Activated CD8-positive, alpha-beta memory T cell treated with anti-CD3 and anti-CD28 coated beads for 4 hours (primary cell): ENCODE data around the gene NOP9.

Experiments used
- DNase-seq, 2 donors: peaks; one replicate each; pipeline ENCODE4 v3.0.0-alpha.2; 2020; ENCODE audit warnings: low read depth in 2 of 2

Gene NOP9

DNA sequence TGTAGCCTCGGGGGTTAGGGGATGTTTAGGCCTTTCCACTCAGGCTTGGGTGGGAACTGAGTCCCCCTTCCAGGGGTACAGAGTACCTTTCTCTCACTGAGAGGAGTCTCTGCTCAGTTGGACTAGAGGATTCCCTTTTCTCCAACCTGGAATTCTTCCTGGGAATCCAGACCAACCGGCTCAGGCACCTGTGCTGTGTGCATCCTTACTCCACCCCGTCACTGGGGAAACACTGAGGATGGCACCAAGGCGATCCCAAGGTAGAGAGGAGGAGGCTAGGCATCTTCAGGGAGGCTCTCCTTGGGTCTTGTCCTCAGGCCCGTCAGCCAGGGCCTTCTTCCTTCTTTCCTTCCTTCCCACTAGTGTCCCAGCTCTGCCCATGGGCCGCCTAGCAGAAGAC lies 35.8 kb upstream of the NOP9 start:
- DNase-seq, result no peak

DNA sequence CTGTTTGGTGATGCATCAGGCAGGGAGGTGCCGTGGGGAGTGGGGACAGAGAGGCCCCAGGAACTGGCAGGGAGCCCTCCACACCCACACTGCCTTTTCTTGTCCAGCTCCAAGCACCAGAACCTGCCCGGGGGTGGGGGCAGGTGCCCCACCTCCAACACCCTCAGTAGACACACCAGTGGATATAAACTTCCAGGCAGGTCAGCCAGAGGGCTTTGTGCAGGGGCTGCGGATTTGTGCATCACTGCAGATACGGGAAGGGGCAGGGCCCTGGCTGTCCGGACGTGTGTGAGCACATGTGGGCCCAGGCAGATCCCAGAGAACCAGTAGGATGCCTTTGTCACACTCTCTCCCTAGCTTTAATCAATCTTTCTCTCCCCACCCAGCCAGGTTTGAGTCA lies 35.4 kb upstream of the NOP9 start:
- DNase-seq, result no peak

DNA sequence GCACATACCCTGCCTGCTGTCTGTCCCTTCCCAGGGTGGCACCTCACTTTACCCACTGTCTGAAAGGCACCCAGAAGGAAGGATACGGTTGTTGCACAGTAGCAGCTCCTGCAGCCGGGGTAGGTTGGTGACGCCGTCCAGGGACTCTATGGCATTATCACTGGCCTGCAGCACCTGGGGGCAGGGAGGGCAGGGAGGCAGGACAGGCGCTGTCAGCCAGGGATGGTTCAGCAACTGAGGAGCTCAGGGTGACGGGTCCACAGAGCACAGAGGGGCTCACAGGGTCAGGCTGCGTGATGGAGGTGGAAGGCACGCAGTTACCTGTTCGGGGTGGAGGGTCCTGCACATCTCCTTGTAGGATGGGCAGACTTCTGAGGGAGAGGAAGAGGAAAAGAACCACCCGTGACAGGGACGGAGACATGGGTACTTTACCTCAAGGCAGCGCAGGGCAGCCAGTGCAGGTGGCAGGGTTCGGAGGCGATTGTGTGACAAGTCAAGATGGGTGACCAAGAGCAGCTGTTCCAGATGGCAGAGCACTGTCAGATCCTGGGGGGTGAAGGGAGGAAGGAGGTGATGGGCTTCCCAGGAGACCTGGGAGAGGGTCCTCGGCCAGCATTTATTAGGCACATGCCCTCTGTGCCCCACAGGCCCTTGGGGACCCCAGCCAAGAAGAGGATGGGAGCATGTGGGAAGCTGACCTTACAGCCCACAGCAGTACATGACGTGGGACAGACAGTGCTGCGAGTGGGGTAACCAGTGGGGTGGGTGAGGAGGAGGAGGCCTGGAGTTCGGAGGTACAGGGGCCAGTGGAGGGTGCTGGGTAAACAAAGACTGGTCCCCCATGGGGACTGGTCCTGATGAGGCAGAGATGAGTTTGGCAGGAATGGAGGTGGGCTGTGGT lies 33.1 kb upstream of the NOP9 start:
- no peak for DNase-seq

DNA sequence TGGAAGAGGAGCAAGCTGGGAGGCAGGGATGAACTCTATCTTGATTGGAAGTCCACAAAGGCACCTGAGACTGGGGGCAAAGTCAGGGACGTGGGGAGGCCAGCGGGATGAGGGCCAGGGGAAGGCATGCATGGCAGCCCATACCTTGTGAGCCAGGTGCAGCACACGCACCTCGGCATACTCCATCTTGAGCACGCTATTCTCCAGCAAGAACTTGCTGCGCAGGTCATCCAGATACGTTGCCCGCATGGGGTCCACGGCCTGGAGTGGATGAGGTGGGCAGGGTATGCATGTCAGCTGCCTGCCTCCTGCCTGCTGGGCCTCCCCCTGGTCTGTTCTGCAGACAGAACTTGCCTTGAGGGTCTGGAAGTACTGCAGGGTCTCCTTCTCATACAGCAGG lies 32.1 kb upstream of the NOP9 start:
- no peak for DNase-seq

DNA sequence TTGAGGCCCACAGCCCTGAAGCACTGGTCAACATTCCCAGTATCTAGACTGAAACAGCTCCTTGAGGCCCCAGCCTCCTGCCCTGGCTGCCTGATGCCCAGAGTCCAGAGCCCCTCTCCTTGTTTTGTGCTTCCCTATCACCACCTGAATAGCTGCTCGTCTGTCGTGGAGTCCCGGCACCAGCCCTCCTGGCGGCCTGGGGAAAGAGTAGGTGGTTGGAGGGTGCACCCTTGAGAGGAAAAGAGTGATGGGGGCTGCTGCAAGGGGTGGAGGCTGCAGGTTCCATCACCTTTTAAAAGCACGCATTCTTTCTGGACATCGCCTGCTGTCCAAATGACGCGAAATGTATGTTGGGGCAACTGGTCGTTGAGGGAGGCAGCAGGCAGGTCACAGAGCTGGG lies 31.4 kb upstream of the NOP9 start:
- no peak for DNase-seq

DNA sequence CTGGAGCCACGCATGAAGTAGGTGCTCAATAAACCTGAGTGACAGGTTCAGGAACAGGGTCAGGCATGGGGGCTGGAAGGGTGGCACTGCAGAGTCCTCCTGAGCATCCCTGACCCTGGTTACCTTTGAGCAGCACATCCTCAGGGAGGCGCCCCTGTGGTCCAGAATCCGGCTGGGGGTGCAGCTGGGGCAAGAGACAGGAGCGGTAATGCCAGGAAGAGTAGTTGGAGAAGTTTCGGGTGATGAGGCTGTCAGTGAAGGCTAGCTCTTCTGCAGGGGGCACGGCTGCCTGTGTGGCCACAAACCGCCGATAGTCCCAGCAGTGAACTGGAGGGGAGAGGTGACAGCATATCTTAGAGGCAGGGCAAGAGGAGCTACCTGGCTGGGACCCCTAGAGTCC lies 30.3 kb upstream of the NOP9 start:
- no peak for DNase-seq

DNA sequence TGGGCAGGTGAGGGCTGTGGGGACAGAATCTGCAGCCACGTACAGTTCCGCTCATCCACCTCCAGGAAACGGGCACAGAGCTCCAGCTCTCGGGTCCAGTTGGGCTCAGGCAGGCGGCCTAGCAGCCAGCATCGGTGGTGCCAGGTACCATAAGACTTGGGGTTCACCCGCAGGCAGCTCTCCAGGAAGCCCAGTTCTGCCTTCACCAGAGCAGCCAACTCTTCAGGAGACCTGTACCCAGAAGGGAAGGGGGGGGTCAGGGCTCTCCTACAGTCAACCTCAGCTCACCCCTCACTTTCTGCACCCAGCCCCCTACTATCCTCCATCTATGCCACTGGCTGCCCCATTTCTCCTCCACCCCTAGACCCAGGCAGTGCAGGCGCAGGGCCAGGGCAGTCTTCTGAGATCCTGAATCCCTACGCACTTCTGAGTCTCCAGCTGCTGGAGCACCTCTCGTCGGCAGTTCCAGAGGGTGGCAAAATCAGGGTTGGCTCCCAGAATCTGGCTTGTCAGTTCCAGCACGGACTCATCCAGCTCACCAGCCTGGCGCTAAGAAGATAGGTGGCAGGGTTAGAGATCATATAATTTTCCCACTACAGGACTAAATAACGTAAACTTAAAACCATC lies 29.6 kb upstream of the NOP9 start:
- no peak for DNase-seq

DNA sequence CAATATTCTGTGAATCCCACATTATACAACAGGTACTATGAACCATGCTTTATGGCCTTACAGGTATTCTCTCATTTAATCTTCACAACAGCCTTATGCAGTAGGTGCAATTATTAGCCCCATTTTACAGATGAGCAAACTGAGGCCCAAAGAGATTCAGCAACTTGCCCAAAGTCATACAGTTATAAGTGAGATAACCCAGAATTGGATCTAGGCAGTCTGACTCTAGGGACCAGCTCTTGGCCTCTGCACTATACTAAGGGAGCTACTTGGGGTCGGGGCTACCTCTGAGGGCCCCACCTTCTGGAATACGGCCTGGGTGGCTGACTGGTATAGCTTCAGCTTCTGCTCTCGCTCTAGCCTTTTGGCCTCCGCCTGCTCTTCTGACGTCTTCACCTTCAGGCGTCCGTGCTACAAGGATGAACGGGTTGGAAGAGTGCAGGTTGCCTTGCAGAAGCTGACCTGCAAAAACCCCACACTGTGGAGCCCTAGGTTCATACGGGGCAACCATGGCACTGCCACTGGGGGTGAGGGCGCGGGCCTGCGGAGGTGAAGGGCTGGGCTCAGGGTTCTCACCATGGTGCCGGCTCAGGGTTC lies 29.0 kb upstream of the NOP9 start:
- DNase-seq, result no peak

DNA sequence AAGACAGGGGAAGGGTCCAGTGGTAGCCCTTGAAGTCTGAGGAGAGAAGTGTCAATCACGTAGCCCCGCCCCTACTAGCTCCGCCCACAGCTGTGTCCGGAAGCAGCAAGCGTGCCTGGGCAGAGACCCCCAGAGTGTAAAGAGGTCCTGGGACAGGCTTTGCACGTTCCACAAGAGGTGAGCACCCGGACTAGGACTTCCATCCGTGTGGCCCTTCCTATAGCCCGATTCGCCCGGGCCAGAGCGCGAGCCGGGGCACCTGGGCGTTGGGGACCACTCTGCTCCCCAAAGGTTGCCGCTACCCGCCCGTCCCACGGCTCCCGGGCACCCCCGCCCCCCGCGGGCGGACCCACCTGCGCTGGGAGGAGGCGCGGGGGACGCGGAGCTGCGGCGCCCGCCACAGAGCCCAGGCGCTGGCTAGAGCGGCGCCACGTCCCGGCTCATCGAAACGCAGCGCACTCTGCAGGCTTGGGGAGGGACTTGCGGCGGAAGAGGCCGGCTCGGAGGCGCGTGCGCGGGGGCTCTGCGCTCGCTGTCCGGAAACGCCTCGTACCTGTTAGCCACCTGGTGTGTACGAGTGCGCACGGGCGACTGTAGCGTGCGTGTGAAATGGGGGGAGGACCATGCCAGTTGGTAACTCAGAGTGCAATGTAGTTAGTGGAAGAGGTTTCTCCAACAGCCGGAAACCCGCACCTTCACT lies 28.4 kb upstream of the NOP9 start, which contains the start of gene RABGGTA:
RABGGTA (minus strand) TSS at position 464 of the 700 bp plus-strand sequence. CDS start 482 bp downstream, outside the sequence.
- DNase-seq, result peak; percentile 81 to 84

DNA sequence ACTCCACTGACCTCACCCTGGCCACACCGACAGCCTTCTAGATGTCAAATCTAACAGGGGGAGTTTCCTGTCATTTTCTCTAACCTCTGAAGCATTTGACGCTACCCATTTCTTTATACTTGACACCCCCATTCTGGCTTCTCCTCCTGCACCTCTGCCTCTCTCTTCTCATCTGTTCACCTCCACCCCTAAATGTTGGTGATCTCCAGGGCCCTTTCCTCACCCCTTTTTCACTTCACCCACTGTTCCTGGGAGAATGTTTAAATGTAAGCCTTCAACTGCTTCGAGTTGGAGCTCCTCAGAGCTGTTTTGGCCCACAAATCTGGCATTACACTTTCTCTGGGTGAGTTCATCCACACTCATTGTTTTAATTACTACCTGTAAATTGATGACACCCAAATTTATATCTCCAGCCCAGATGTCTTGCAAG lies 27.8 kb upstream of the NOP9 start:
- DNase-seq, result no peak

DNA sequence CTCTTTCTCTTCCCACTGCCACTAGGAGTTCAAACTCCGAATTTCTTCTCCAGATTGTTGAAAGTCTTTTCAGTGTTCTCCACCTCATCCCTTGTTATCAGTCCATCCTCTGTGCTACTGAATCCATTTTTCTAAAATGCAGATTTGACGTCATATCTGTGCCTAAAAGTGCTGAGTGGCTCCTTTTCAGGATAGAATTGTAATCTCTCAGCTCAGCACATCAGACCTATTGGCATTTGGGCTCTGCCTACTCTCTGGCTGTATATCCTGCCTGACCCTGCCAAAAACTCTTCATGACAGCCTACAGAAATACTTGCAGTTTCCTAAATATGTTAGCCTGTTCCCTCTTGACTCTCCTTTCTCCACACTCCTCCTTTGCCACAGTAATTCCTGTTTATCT lies 27.2 kb upstream of the NOP9 start:
- DNase-seq, result no peak

DNA sequence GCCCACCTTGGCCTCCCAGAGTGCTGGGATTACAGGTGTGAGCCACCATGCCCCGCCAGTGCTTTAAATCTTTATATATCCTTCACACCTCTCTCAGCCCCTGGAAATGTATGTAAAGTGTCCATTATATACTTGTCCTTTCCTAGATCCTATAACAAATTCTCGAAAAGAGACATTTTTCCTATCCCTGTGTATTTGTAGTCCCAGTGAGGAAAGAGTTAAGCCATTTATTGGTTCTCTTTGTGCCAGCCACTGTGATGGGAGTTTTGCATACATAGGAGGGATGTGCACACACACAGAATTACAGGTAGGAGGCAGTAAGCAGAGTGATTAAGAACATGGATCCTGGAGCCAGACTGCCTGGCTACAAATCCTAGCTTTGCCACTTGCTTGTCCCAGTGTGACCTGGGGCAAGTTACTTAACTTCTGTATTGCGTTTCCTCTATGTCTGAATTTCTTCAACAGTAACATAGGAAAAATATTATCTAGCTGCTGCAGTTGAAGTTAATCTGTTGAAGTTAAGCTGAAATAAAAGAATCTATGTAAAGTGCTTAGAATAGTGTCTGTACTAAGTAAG lies 26.1 kb upstream of the NOP9 start:
- no peak for DNase-seq

DNA sequence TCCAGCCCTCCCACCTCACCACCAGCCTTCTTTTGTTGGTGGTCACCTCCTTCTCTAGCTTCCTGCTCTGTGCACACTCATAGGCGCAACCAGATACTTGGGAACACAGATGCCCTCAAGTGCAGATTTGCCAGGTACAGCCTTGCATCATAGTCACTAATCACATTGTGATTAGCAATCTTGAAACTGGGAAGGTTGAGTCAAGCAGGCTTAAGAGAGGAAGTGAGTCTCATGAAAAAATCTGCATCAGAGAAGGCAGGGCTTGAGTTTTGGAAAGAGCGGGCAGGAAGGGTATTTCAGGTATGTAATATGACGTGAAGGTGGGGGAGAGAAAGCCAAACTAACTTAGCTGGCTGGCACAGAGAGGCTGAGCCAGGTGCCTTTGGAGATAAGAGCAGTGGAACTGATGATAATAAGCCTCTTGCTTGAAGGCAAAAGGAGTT lies 25.5 kb upstream of the NOP9 start:
- DNase-seq, result peak in 1 of 2 donors; percentile 23

DNA sequence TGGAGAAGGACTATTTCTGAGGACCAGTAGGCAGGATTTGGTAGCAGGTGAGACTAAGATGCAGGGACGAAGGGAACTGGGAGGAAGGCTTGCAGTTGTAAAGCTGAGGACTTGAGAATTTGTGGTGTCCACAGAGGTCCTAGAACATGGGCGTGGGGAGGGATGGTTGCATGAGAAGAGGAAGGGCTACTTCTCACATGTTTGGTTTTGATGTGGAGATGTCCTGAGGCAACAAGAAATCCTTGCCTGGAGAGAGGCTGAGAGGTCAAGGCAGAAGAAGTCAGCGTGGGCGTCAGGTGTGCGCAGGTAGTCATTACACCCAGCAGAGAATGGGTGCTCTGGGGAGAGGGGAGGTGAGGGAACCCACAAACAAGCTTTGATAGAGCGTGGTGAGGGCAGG lies 22.6 kb upstream of the NOP9 start:
- DNase-seq, result no peak

DNA sequence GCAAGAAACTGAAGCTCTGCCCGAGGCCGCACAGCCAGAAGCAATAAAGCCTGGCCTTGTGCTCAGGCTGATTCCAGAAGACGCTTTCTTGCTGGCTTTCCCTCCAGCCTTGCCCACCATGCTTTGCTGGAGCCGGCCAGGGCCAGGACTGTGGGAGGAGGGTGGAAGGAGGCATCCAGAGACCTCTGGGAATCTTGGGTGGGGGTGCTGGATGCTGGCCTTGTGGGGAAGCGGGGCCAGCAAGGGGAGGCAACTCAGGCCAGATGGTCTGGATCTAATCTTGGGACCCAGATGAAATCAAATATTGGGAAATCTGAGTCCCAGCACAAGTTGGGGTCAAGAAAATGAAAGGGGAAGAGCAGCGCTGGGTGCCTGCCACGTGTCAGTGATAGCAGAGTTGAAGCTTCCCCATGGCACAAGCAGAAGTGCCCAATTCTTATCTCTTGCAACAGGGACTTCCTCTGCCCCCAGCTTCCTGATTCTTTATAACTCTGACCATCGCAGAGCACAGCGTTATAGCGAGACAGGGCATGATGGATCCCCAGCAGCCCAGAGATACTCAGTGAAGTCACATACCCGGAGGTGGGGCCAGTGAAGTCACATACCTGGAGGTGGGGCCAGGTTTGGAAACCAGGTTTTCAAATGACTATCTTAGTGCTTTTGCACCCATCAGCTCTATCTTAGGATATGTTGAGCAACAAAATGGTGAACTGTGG lies 21.9 kb upstream of the NOP9 start:
- DNase-seq, result no peak

DNA sequence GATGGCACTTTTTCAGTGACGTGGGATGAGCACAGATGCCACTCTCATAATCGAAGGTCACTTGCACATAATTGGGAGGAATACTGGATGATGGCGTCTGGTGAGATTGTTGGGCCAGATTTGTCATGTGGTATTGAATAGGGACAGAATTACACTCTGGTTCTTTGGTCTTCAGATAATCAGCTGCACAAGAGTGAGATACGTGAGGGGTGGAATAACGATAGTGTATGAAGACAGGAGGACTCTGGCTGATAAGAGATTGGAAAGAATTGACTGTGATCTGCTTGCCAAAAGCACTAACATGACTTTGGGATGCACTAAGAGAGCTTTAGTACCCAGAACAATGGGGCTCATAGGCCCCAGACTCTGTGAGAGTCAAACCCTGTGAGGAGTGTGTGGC lies 21.2 kb upstream of the NOP9 start:
- no peak for DNase-seq

DNA sequence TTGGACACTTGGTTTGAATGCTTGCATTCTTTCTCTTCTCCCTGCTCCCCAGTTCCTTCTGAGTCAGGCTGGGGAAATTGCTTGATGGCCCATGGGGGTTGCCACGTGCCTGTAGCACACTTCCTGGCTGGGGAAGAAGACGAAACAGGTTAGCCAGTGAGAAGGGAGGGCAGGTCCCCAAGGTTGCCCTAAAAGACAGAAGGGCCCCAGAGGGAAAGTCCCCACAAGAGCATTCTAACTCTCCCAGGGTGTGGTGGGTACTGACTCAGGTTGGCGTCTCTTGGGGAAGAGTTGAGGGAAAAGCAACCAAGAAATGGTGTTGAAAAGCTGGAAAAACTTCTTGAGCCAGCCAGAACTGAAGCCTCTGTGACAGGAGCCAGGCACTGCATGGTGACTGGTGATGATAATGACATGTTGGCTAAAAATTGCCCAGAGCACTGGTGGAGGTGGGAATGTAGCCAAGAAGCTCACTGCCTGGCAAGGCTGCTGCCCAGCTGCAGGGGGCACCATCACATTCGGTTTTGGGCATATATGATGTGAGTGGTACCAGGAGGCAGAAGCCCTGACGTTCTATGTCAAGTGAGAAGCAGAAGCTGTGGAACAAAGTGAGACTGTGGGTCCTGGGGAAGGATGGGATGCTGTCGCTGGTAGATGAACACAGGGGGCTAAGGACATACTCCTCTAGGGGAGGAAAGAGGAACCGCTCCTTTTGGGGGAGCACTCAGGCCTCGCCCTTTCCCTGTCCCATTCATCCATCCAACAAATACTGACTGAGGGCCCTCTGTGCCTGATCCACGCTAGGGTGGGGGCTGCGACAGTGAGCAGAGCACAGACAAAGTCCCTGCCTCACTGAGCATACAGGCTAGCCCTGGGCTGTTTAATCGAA lies 20.1 kb upstream of the NOP9 start:
- DNase-seq, result no peak

DNA sequence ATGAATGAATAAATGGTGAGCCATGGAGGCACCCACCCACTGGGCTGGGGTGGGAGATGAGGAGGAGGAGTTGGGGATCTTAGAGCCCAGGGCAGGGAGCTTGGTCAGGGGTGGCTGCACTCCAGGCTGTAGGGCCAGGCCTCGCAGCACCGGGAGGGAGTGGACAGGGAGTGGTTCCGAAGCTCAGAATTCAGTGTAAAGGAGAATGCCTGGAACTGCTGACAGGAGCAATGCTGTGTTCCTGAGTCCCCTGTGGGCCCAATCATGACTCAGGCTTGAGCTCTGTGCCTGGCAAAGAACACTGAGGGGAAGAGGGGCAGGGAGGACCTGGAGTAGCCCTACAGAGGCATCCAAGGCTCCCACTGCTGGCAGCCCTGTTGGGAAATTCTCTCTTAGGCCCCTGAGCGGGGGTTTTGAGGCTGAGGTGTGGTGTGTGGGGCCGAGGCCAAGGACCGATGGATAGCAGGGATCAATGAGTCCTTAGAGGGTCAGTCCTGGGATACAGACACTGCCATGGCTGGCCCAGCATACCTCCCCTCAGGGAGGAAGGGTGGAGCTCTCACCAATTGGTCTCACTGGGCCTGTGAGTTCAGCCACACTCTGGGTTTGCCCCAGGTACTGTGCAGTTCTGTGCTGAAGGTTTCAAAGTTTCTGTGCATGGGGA lies 18.7 kb upstream of the NOP9 start:
- DNase-seq, result no peak

DNA sequence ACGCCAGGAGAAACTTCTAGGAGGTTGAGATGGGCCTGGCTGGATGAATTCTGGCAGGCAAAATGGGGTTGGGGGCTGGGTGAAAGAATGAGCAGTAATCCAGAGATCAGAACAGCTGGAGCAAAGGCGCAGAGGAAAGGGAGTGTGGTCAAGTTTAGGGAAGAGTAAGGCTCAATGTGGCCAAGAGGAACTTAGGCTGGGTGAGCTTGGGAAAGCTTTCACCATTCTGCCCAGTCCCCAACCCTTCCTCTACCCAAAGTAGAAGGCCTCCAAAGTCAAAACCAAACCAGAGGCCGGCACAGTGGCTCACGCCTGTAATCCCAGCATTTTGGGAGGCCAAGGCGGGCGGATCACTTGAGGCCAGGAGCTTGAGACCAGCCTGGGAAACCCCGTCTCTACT lies 18.0 kb upstream of the NOP9 start:
- DNase-seq, result no peak

DNA sequence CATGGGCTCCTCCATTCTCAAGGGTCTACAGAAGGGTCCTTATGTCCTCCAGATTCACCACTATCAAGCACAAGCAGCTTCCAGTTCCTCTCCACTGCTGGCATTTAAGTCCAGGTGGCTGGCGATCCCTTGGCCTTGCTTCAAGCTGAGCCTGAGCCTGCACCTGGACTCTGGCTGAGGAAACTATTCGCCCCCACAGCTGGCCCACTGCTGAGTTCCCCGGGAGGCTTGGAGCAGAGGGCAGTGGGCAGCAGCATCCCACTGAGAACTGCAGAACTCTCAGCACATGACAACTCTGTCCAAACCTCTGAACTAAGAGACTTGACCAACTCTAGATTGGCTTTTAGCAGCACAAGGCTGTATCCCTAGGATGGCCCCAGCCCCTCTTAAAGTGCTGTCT lies 16.9 kb upstream of the NOP9 start:
- no peak for DNase-seq
